Measurements from ENCODE around the gene PHGDH.

PHGDH gene

DNA sequence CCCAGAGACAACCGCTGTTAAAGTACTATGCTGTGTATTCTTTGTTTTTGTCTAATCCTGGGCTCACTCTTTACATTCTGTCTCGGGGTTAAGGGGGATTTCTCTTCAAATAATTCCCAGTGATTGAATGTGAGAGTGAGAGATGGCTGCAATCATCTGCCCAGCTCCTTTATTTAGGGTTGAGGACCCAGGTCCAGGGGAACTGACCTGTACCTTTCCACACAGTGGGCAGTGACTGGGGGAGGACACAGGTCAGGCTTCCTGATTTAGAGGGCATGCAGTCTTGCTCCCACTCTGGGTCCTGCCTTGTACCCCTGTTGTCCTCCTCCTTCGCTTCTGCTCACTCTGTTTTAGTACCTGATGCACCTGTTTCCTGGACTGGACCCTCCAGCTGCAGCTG is 22.0 kb downstream of the PHGDH start:
- TF ChIP-seq, protein P1, sequence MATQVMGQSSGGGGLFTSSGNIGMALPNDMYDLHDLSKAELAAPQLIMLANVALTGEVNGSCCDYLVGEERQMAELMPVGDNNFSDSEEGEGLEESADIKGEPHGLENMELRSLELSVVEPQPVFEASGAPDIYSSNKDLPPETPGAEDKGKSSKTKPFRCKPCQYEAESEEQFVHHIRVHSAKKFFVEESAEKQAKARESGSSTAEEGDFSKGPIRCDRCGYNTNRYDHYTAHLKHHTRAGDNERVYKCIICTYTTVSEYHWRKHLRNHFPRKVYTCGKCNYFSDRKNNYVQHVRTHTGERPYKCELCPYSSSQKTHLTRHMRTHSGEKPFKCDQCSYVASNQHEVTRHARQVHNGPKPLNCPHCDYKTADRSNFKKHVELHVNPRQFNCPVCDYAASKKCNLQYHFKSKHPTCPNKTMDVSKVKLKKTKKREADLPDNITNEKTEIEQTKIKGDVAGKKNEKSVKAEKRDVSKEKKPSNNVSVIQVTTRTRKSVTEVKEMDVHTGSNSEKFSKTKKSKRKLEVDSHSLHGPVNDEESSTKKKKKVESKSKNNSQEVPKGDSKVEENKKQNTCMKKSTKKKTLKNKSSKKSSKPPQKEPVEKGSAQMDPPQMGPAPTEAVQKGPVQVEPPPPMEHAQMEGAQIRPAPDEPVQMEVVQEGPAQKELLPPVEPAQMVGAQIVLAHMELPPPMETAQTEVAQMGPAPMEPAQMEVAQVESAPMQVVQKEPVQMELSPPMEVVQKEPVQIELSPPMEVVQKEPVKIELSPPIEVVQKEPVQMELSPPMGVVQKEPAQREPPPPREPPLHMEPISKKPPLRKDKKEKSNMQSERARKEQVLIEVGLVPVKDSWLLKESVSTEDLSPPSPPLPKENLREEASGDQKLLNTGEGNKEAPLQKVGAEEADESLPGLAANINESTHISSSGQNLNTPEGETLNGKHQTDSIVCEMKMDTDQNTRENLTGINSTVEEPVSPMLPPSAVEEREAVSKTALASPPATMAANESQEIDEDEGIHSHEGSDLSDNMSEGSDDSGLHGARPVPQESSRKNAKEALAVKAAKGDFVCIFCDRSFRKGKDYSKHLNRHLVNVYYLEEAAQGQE (IDR thresholded peaks at IDR 0.05; ENCODE audit: insufficient read depth in 1 of 2, low read depth in 2 of 2, low read length in 2 of 2) = no peak
- no peak for TF ChIP-seq FOXP2 (optimal IDR thresholded peaks at IDR 0.05; ENCODE audit: borderline replicate concordance, extremely low read depth, extremely low read length, insufficient read depth)
- TF ChIP-seq POLR2AphosphoS5 (IDR thresholded peaks at IDR 0.05; ENCODE audit: low read depth, low read length) = 0 out of 2 replicates have a peak, but pooled peaks have one; percentile 19

DNA sequence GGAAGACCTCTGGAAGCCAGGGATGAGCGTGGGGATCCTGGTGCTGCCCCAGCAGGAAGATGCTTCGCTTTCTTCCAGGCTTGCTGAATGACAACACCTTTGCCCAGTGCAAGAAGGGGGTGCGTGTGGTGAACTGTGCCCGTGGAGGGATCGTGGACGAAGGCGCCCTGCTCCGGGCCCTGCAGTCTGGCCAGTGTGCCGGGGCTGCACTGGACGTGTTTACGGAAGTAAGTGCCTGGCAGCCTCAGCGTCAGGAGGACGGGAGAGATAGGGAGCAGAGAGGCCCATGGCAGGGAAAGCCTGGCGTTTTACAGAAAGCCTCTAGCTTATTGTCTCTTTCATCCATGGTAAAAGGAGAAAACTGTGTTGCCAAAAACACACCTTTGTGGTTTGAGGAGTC is 23.5 kb downstream of the PHGDH start:
- TF ChIP-seq SIN3A (IDR thresholded peaks at IDR 0.05; ENCODE audit: borderline replicate concordance, insufficient read depth, low read length) (no peak), FOXP2 (optimal IDR thresholded peaks at IDR 0.05; ENCODE audit: borderline replicate concordance, extremely low read depth, extremely low read length, insufficient read depth) (no peak), TAF1 (IDR thresholded peaks at IDR 0.05; ENCODE audit: borderline replicate concordance, insufficient read depth, low read length) (no peak), POLR2AphosphoS5 (IDR thresholded peaks at IDR 0.05; ENCODE audit: low read depth, low read length) (no peak)
- TF ChIP-seq, protein P1 (IDR thresholded peaks at IDR 0.05; ENCODE audit: insufficient read depth in 1 of 2, low read depth in 2 of 2, low read length in 2 of 2) = no peak

DNA sequence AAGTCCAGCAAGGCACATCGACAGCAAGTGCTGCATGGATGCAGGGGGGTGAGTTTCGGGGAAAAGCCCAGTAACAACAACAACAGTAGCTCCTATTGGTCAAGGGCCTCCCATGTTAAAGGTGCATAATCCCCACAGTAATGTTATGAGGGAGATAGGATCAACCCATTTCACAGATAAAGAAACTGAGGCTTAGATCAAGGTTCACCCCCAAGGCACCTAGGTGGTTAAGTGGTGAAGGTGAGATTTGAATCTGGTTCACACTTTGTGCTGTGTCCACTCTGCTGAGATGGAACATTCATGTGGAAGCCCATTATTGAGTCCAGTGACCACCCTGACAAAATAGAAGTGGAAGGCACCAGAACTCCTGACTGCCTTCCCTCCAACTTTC is 24.9 kb downstream of the PHGDH start:
- TF ChIP-seq SIN3A (IDR thresholded peaks at IDR 0.05; ENCODE audit: borderline replicate concordance, insufficient read depth, low read length) = no peak

DNA sequence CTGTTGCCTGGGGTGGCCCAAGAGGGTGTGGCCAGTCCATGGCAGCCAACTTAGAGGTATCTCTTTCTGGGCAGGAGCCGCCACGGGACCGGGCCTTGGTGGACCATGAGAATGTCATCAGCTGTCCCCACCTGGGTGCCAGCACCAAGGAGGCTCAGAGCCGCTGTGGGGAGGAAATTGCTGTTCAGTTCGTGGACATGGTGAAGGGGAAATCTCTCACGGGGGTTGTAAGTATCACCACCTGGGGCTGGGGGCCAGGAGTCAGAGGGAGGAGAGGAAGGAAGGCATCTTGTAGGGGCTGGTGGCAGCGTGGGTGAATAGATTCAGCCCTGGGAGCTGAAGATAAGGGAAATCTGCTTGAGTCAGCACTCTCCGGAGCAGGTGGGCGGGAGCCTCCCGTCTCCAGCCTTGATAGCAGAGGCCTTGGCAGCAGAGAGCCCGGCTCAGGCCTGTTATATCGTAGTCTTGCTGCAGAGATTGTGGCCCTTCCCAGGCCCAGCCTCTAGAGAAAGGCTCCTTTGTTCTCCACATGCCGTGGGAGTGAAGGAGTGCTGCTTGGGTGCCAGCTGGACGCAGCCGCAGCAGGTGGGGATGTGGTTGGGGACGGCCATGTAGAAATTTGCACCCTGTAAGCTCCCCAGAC is 25.4 kb downstream of the PHGDH start:
- TF ChIP-seq POLR2AphosphoS5 (IDR thresholded peaks at IDR 0.05; ENCODE audit: low read depth, low read length) = no peak
- no peak for TF ChIP-seq SIN3A (IDR thresholded peaks at IDR 0.05; ENCODE audit: borderline replicate concordance, insufficient read depth, low read length)
- no peak for TF ChIP-seq FOXP2 (optimal IDR thresholded peaks at IDR 0.05; ENCODE audit: borderline replicate concordance, extremely low read depth, extremely low read length, insufficient read depth)
- TF ChIP-seq, protein P1 (IDR thresholded peaks at IDR 0.05; ENCODE audit: insufficient read depth in 1 of 2, low read depth in 2 of 2, low read length in 2 of 2) = no peak
- TF ChIP-seq TAF1 (IDR thresholded peaks at IDR 0.05; ENCODE audit: borderline replicate concordance, insufficient read depth, low read length) = no peak

DNA sequence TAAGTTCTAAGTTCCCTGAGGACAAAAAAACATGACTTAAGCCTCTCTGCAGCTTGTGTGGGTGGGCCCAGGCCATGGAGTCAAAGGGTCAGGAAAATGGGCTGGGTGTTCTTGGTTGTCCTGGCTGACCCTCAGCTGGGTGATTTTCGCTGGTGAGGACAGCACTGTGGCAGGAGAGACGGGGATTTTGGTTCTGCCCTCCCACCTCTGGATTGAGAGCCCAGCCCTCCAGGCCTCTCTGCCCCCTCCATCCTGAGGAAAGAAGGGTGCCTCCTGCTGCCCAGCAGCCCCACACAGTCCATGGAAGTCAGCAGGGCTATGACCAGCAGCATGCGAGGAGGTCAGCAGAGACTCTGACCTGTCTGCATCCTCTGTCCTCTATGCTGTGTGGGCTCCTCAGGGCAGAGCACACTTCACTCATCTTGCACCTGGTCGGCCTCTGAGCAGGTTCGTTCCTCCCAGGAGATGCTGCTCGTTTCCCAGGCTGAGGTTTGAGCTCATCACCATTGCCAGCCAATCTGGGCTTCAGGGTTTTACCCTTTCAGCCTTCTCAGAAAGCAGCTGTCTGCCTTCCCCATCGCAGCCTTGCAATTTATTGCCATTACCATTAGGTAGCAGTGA is 26.5 kb downstream of the PHGDH start:
- TF ChIP-seq, protein P1 (IDR thresholded peaks at IDR 0.05; ENCODE audit: insufficient read depth in 1 of 2, low read depth in 2 of 2, low read length in 2 of 2) = no peak
- TF ChIP-seq POLR2AphosphoS5 (IDR thresholded peaks at IDR 0.05; ENCODE audit: low read depth, low read length) (no peak), FOXP2 (optimal IDR thresholded peaks at IDR 0.05; ENCODE audit: borderline replicate concordance, extremely low read depth, extremely low read length, insufficient read depth) (no peak), TAF1 (IDR thresholded peaks at IDR 0.05; ENCODE audit: borderline replicate concordance, insufficient read depth, low read length) (no peak), SIN3A (IDR thresholded peaks at IDR 0.05; ENCODE audit: borderline replicate concordance, insufficient read depth, low read length) (no peak)

All from PFSK-1 (cell line).